SK-N-SH (cell line): ENCODE data around the gene ZNF217.
"Not testable (repeated sequence)": the region's sequence is repeated elsewhere in the genome, so short reads cannot be mapped to it uniquely, and the experiment has no call there.

Experiments
- CTCF ChIP-seq: fragments of 200-600 bp; sonication (generic); IDR thresholded peaks from 2 replicates; pipeline ENCODE4 v1.6.1; 2017; ENCODE audit warnings: antibody characterized with exemption, mild to moderate bottlenecking, moderate library complexity
- REST ChIP-seq: IDR thresholded peaks from 2 replicates; pipeline ENCODE4 v1.6.1; 2012; ENCODE audit warnings: mild to moderate bottlenecking, low read depth, low read length, moderate library complexity
- USF1 ChIP-seq: IDR thresholded peaks from 2 replicates; pipeline ENCODE4 v1.4.0; 2012; ENCODE audit warnings: low read depth, borderline replicate concordance
- TF ChIP-seq, protein P1 (sequence below): fragments of 150-350 bp; IDR thresholded peaks from 2 replicates; pipeline ENCODE4 v1.6.1; 2017; ENCODE audit warnings: antibody characterized with exemption, low read length, low read depth, borderline replicate concordance

- TF ChIP-seq CTCF, REST, USF1: not testable (repeated sequence)
- TF ChIP-seq, protein P1, sequence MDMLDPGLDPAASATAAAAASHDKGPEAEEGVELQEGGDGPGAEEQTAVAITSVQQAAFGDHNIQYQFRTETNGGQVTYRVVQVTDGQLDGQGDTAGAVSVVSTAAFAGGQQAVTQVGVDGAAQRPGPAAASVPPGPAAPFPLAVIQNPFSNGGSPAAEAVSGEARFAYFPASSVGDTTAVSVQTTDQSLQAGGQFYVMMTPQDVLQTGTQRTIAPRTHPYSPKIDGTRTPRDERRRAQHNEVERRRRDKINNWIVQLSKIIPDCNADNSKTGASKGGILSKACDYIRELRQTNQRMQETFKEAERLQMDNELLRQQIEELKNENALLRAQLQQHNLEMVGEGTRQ, result not testable (repeated sequence)
Observed at GRCh38 chr20:53624927-53625250, 31.2 kb upstream of the ZNF217 start.
